HPDE6-E6E7 (cell line): ENCODE data around the gene NDRG3.
"Not testable (repeated sequence)": the region's sequence is repeated elsewhere in the genome, so short reads cannot be mapped to it uniquely, and the experiment has no call there.

Experiments
- DNase-seq: peaks from one replicate; pipeline ENCODE4 v3.0.0; 2011; ENCODE audit warnings: missing footprints; ENCODE audit errors: extremely low spot score

The NDRG3 gene

DNA sequence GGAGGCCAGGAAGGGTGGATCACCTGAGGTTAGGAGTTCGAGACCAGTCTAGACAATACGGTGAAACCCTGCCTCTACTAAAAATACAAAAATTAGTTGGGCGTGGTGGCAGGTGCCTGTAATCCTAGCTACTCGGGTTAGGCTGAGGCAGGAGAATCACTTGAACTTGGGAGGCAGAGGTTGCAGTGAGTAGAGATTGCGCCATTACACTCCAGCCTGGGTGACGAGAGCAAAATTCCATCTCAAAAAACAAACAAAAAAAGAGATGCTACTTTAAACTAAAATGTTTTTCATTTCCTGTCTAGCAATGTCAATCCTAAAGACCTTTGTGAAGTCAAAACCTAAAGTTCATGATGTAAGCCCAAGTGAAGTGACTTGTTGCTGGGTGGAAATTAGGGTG, 14.8 kb upstream of the NDRG3 start:
- DNase-seq = no peak

DNA sequence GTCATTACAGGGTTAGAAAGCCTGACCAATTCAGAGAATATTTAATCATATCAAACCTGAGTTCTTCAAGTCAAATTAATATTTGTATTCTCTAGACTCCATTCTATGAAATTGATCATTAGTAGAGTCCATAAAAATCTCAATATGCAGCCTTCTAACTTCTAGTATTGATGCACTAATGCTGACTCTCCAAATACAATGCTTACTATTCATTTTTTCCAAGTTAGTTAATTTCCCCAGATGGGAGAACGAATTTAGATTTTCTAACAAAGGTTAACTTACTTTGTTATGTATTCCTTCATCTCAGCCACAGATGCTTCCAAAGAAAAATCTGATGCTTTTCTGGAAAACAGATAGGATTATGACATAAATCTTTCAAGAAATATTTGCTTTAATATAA, 12.4 kb upstream of the NDRG3 start:
- DNase-seq = no peak

DNA sequence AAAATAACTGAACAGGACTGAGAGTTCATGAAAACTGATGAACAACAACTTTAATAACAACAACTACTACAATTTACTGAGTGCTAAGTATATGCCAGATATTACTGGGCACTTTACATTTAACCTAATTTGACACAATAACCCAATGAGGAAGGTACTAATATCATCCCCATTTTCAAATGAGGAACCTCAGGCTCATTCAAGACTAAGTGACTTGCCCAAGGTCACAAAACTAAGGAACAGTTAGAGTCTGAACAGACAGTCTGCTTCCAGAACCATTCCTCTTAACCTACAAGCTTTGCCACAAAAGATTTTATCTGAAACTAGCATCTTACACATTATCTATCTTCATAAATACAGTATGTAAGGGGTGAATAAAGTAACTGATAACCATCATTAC, 10.6 kb upstream of the NDRG3 start:
- no peak for DNase-seq

DNA sequence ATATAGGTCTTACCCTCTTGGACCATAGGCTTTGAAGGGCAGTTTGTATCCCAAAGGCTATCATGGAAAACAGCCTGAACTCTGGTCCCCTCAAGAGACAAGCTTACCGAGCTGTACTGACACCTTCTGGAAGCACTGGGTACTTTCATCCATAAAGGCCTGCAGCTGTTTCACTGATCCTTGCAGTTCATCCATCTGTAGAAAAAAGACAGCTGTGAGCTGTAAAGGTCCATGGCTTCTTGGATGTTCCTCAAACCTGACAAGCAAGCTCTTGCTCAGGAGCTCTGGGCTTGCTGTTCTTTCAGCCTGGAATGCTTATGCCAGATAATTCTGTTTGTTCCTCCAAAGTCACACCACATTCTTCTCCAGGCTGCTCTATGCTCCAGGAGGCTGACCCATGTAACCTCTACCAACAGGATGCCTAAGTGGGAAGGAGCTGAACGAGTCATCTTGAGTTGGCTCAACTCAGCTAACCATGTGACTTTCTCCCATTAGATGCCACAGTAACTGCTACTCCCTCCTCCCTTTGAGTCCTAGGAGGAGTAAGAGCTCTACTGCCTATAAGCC, 8.8 kb upstream of the NDRG3 start:
- peak; percentile 78 for DNase-seq

DNA sequence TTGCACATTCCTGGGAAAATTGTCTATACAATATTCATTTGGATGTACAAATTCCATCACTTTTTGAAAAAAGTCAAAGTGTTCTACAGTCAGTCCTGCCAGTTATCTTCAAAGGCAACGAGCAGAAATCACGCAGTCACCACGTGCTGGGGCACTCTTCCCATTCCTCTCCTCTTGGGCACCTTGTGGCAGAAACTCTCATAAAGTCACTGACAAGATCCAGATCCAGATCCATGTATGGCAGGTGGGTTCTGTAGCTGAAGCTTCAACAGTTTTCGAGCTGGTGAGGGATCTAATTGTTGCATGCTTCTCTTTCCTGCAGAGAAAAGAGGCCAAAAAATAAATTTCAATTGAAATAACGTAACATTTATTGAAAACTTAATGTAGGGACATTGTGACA, 6.7 kb upstream of the NDRG3 start:
- no peak for DNase-seq

DNA sequence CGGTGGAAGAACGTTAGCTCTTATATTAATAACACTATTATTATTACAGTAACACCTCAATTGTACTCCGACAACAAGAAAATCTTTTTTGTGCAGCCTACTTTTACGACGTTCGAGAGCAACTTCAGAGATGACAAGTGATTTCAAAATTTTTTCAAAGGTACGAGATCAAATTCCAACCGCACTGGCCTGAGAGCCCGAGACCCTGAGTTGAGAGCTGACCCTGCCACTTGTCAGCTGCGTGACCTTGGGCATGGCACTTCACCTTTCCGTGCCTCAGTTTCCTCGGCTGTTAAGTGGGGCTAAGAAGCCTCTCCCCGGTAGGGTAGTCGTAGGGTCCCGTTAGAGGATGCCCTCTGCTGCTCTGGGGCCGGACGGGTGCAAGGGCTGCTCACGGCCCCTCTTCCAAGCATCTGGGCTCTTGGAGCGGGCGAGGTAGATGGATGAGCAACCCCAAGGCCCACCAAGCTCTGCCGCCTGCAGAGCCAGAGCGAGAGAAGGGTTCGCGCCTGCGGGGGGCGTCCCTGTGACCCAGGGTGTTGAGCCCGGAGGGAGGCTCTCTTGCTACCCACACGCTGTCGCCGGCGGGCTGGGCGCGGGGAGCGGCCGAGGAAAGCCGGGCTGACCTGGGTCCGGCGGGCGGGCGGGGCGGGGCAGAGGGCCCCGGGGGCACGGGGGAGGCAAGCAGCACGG, 510 bp downstream of the NDRG3 start:
- DNase-seq = peak; percentile 37

DNA sequence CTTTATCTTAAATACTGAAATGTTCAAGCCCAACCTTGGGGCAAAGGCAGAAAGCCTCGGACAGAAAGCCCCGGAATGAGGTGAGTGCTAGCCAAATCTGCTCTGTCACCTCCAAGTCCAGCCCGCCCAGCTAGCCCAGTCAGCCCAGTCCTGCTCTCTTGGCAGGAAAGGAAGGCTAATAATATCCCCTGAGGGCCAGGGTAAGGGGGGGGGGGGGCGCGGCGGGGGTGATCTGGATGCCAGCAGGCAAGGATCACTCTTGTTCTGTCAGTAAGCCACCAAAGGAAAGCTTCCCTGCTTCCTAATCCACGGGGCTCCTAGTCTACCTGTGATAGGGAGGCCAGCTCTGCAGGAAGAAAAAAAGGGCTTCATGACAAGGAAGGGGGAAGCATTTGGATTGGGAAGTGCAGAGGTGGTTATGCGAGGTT, 1.1 kb downstream of the NDRG3 start:
- DNase-seq = peak; percentile 64

DNA sequence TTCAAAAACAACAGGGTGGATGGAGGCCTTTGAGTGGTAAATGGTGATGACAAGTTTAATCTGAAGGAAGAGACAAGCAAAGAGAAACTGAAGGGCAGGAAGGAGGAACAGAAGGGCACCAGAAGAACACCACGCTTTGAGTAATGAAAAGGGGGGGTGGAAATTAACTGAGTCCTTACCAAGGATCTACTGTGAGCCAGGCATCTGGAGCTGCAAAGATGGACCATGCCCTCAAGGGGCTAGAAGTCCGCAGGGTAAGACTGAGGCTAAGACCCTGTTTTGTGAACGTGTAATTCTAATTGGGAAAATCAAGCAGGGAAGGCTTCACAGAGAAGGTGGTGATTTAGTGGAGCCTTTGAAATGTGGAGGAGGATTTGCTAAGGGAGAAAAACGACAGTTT, 1.6 kb downstream of the NDRG3 start:
- no peak for DNase-seq

DNA sequence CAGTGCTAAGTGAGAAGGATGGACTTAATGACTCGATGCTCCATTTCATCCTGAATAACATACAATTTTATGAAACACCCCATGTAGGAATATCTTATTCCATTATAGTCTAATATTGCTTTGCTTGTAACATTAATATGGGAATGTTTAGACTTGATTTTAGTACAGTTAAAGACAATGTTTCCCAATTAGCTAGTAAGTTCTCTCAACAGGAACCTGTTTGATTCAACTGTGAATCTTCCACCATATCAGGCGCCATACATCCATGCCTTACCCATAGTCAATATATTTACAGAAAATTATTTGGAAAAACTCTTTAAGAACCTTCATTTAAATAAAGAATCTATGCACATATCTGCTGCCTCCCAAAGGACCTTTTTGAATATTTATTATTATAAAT, 3.3 kb downstream of the NDRG3 start:
- no peak for DNase-seq

DNA sequence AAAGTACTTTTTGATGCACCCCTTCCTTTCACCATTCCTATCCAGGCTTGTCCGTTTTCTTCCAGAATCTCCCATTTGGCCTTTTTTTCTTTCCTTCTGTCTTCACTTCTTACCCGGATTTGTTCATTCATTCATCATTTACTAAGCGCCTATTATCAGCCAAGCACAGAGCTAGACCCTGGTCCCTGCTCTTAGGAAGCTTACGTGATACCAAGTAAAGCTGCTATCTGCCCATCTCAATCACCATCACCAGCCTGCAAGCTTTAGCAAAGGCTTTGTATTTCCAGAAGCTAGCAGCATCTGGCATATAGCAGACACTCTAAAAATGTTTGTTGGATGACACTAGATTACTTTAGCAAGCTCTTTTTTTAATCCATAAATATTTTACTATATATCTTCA, 4.8 kb downstream of the NDRG3 start:
- DNase-seq = no peak

DNA sequence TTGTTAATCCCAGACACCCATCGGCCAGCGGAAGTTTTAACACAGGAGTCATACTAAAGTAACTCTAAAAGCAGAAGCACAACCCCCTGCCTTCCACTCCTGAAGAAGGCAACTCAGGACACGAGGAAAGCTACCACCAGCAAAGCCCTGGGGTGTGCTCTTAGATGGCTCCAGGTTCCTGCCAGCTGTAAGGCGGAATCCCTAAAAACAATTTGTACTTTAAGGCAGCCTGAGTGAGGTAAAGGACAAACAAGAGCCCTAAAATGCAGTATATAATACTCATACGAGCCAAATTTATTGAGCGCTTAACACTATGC, 8.7 kb downstream of the NDRG3 start:
- no peak for DNase-seq

DNA sequence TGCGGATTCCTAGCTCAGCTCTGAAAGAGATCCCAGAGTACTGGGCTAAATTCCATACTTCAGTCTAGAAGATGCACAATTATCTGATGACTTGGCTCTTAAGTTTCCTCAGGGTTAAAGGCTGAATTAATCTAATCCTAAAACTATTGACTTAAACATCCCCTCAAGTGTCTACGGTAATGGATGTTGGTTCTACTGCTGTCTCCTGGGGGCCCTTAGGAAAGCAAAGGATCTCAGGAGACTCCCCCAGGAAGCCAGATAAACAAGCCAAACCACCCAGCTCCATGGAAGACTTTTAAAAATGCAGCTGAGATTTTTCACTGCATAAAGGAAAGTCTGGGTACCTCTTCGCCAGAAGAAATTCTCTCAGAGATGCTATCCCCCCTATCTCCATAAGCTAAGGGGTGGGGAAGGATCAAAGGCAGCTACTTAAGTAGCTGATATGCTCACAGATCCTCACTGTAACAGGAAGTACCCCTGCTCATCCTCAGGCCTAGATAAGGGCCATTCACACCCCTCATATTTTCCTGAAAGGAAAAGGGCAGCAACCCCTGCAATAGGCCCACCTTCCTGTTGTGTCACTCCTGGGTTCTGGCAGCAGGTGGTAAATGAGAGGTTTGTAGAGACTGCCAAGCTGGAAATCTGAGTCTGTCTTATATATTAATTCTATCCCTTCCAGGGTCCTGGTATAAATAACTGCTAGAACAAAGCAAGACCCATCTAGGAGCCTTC, 9.3 kb downstream of the NDRG3 start:
- no peak for DNase-seq

DNA sequence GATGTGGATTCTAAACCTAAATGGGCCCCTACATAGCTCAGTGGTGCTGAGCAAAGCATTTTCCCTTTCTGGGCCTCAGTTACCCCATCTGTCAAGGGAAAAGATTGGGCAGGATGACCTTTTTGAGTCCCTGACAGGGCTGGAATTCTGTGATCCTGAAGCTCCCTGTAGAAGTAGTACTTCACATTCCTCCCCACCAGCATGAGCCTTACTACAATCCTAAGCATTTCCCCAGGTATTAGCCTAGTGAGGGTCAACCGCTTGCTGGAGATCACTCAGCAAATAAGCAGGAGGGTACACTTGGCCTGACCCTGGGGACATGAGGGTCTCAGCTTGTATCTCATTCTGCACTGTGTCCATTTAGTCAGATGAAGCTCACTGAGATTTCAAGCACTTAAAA, 13.4 kb downstream of the NDRG3 start:
- DNase-seq = no peak

DNA sequence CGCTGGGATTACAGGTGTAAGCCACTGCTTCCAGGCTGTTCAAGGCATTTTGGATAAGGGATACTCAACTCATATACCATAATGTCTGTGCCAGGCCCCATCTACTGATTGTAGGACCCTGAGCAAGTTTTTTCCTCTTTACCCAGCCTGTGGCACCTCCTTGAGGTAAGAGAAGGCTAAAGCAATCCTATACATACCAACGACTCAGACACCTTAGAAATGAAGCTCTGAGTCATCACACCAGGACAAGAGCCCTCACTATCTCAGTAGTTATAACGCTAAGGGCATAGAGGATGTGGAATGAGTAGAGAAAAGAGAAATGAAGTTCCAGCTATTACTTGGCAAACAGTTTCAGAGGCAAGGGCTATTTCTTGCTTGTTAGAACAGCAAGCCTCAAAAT, 16.9 kb downstream of the NDRG3 start:
- DNase-seq = peak; percentile 64

DNA sequence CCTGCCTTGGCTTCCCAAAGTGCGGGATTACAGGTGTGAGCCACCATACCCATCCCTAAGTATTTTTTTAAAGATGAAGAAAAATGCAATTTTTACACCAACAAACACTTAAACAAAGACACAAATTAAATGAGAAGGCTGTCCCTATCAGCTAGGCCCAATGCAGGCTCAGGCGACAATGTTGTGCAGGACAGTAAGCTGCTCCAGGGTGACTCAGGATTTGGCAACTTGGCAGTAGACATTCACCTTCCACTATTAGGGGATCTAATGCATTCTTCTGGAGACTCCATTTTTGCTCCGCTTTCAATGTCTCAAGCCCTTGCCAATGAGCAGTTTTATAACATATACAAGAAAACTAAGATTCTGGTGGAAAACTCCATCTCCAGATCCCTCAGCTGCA, 19.7 kb downstream of the NDRG3 start:
- no peak for DNase-seq

DNA sequence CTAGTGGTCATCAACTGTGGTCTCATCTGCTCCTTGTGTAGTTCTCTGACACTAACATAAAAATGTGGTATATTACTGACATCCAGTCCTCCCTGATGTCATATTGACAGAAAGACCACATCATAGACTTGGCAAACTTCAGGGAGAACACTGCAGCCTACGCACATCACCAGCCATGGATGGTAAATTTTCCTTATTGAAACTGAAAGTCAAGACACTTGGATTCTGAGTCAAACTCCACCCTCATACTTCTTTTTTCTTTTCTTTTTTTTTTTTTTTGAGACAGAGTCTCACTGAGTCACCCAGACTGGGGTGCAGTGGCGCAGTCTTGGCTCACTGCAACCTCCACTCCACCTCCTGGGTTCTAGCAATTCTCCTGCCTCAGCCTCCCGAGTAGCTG, 25.4 kb downstream of the NDRG3 start:
- DNase-seq = no peak

DNA sequence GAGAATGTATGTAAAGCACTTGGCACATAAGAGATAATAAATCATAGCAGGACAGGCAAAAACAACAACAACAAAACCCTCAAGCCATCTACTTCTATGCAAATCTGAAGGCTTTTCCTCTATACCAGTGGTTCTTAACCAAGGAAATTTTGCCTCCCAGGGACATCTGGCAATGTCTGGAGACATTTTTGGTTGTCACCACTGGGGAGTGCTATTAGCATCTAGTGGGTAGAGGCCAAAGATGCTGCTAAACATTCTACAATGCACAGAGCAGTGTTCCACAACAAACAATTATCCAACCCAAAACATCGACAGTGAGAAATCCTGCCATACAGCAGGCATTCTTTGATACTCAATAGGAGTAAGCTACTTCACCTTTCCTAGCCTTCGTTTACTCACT, 28.2 kb downstream of the NDRG3 start:
- DNase-seq = no peak

DNA sequence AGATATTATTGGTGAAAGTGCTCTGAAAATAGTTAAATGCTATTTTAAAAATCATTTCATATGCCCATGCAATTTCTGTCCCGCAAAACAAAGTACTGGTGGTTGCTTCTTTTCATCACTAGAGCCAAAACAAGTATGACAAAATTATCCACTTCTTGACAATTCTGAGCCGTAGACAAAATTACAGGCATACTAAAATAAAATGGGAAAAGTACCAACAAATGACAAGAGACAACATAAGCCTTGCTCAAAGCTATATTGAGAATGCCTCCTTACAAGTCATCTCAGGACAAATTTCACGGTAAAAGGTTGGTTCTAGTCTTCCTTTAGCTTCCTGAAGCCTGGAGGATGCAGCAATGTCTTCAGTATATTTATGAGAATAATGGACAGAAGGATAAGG, 28.9 kb downstream of the NDRG3 start:
- no peak for DNase-seq

DNA sequence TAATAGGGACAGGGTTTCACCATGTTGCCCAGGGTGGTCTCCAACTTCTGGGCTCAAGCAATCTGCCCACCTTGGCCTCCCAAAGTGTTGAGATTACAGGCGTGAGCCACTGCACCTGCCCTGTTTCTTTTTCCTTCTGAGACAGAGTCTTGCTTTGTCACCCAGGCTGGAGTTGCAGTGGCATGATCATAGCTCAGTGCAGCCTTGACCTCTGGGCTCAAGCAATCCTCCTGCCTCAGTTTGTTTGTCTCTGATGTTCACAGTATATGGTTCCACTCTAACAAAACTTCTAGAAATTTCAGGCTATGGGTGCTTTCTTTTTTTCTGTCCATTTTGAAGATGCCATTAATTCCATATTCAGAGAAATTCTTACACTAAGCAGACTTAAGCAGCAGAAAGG, 33.1 kb downstream of the NDRG3 start:
- DNase-seq = no peak

DNA sequence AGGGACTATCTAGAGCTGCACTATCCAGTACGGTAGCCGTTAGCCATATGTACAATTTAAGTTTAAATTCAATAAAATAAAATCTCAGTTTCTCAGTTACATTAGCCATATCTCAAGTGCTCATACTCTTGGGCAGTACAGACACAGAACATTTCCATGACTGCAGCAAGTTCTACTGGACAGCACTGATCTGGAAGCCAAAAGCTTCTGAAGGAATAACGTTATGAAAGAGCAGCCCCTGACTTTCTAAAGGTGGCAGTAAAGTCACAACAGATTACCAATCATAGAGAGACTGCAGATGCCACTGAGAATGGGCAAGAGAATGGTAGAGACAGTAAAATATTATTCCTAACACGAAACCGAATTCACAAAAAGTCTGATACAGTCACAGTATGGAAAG, 36.8 kb downstream of the NDRG3 start:
- no peak for DNase-seq

DNA sequence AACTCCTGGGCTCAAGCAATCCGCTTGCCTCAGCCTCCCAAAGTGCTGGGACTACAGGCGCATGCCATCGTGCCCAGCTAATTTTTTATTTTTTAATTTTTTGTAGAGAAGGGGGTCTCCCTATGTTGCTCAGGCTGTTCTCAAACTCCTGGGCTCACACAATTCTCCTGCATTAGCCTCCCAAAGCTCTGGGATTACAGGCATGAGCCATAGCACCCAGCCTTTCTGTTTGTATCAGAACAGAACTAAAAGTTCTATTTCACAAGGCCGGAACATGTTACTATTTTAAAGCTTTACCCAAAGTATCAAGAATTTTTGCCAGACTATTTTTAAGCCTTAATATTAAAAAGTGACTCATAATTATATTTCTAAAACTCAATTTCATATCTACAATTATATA, 42.4 kb downstream of the NDRG3 start:
- DNase-seq = no peak

DNA sequence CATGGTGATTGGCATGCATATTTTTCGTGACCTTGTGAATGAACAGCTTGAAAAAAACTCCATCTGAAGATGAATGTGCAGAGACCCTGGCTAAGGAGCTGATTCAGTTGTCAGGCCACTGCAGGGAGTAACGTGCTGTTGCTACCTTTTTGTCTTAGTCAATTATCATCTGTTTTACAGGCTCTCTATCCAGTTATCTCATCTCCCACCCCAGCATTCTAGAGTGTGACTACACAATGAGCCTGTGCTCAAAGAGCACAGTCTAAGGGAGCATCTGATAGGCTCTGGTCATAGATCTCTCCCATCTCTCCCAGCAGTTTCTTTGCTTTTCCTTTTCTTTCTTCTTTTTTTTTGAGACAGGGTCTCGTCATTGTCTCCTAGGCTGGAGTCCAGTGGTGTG, 45.5 kb downstream of the NDRG3 start:
- DNase-seq = no peak

DNA sequence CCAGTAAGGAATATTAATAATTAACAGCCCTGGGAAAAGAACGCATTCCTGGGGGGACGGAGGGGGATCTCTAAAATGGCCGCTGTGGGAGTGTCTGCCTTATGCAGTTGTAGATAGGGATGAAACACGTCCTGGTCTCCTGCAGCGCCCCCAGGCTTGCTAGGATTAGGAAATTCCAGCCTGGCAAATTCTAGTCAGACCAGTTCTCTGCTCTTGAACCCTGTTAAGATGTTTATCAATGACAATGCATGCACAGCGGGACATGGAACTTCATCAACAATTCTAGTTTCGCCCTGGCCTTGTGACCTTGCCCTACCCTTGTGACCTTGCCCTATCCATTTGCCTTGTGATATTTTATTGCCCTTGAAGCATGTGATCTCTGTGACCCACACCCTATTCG, 50.4 kb downstream of the NDRG3 start:
- not testable (repeated sequence) for DNase-seq

DNA sequence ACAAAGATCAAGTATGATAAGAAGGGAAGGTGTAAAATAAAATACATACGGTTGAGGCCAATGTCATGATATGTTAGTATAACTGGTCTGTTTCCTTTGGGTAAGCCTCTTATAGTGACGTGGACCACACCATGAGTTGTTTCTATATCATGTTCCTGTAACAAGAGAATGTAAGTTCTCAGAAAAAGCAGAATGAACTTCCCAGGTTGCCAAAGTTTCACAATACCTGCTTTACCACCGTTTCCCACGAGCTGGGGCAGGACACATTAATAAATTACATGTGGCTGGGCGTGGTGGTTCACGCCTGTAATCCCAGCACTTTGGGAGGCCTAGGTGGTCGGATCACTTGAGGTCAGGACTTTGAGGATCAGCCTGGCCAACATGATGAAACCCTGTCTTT, 57.3 kb downstream of the NDRG3 start:
- DNase-seq = no peak
